Esophagus muscularis mucosa (tissue), 4 donors: ENCODE data around the gene ETV2. TPM values are rescaled to one million over a fixed set of nuclear protein-coding genes. Genes with fewer than 3 reads are reported as not detected.
"Not testable (repeated sequence)": the region's sequence is repeated elsewhere in the genome, so short reads cannot be mapped to it uniquely, and the experiment has no call there.

Source experiments
- DNase-seq: peaks from one replicate; pipeline ENCODE4 v3.0.0-alpha.2; 2017; ENCODE audit errors: extremely low spot score
- H3K27ac ChIP-seq, 4 donors: fragments of 200-600 bp; sonication (generic); replicated peaks in 1 of 4; 1 replicate in 3 of 4; 2 replicates in 1 of 4; pipeline ENCODE4 v1.5.1; 2016 to 2019; ENCODE audit warnings: mild to moderate bottlenecking in 1 of 4
- H3K27me3 ChIP-seq, 4 donors: fragments of 200-600 bp; sonication (generic); one replicate each; pipeline versions ENCODE4 v1.5.1 to v1.6.0; 2016 to 2019
- H3K36me3 ChIP-seq, 4 donors: fragments of 200-600 bp; sonication (generic); one replicate each; pipeline ENCODE4 v1.5.1; 2016 to 2019
- H3K4me1 ChIP-seq, 4 donors: fragments of 200-600 bp; sonication (generic); one replicate each; pipeline ENCODE4 v1.5.1; 2016 to 2019
- H3K4me3 ChIP-seq, 4 donors: fragments of 200-600 bp; sonication (generic); 1 replicate in 2 of 4; 2 replicates in 2 of 4; pipeline ENCODE4 v1.5.1; 2016 to 2019; ENCODE audit warnings: mild to moderate bottlenecking in 4 of 4, moderate library complexity in 1 of 4
- H3K9me3 ChIP-seq, 4 donors: fragments of 200-600 bp; sonication (generic); 1 replicate in 3 of 4; 2 replicates in 1 of 4; pipeline ENCODE4 v1.5.1; 2016 to 2019
- EP300 ChIP-seq: sonication (generic); formaldehyde crosslinking; IDR thresholded peaks from one replicate; pipeline ENCODE4 v1.6.1; 2017; ENCODE audit warnings: antibody characterized with exemption
- POLR2A ChIP-seq: fragments of 450-650 bp; IDR thresholded peaks from one replicate; pipeline ENCODE4 v1.6.1; 2017; ENCODE audit warnings: antibody characterized with exemption, moderate library complexity, mild to moderate bottlenecking, low read depth
- POLR2AphosphoS5 ChIP-seq, 2 donors: sonication (generic); formaldehyde crosslinking; IDR thresholded peaks; one replicate each; pipeline ENCODE4 v1.6.1; 2017; ENCODE audit warnings: antibody characterized with exemption in 2 of 2
- WGBS: methylation state at CpG from one replicate; pipeline ENCODE4 v1.1.5; 2018; 5-methylcytosine and 5-hydroxymethylcytosine counted together
- intact Hi-C: fragments of 100-400 bp; cut with DNase I; formaldehyde crosslinking; loops from one replicate; pipeline ENCODE4 v1.15.1; 2023
- total RNA-seq, 4 donors: library from RNA; depleted of rRNA; stranded (reverse); fragments of >200 nt; gene quantifications; one replicate each; pipeline versions ENCODE4 v1.1.0 to v1.2.1, GENCODE V29; 2016
- TF ChIP-seq, protein P1 (sequence below), 3 experiments: fragments of 200-600 bp in 2 of 3; fragments of 450-650 bp in 1 of 3; sonication (generic) in 2 of 3; IDR thresholded peaks; one replicate each; pipeline ENCODE4 v1.5.1; 2017 to 2019; ENCODE audit warnings: antibody characterized with exemption in 3 of 3, mild to moderate bottlenecking in 2 of 3, moderate library complexity in 1 of 3

ETV2 gene
- total RNA-seq, 4 donors from 2014 or later, result 3.4 TPM; not detected in 3

DNA sequence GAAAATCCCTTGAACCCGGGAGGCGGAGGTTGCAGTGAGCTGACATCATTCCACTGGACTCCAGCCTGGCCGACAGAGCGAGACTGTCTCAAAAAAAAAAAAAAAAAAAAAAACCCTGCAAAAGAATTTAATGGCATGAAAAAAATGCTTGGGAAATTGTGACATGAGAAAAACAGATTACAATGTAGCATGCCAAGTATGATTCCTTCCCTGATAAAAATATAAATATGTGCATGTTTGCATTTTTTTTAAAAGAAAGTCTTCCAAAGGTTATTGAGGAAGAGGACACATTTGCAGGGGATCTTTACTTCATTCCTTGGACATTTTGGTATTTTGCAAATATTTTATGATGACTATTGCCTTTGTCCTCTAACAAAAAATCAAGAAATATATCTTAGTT is 48.3 kb downstream of the ETV2 start:
- H3K9me3 ChIP-seq, result no peaks in the 10 kb centered on the region
- TF ChIP-seq, protein P1, sequence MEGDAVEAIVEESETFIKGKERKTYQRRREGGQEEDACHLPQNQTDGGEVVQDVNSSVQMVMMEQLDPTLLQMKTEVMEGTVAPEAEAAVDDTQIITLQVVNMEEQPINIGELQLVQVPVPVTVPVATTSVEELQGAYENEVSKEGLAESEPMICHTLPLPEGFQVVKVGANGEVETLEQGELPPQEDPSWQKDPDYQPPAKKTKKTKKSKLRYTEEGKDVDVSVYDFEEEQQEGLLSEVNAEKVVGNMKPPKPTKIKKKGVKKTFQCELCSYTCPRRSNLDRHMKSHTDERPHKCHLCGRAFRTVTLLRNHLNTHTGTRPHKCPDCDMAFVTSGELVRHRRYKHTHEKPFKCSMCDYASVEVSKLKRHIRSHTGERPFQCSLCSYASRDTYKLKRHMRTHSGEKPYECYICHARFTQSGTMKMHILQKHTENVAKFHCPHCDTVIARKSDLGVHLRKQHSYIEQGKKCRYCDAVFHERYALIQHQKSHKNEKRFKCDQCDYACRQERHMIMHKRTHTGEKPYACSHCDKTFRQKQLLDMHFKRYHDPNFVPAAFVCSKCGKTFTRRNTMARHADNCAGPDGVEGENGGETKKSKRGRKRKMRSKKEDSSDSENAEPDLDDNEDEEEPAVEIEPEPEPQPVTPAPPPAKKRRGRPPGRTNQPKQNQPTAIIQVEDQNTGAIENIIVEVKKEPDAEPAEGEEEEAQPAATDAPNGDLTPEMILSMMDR (IDR thresholded peaks at IDR 0.05), result no peak
- DNase-seq, result no peak
- 53% methylated on average over 4 of the region's 4 CpGs for WGBS
- no peaks in the 10 kb centered on the region for H3K36me3 ChIP-seq
- no peaks in the 10 kb centered on the region for H3K4me1 ChIP-seq
- H3K27ac ChIP-seq, result no peak overlapping the region
- intact Hi-C loops, result loop anchor here (5.0 kb wide), 2 partner anchors 132 to 242 kb away; no protein-coding TSS in a partner anchor
- peaks cover 0 to 10% (median 0%) of the 10 kb centered on the region in 4 donors for H3K27me3 ChIP-seq
- no peak overlapping the region for H3K4me3 ChIP-seq

DNA sequence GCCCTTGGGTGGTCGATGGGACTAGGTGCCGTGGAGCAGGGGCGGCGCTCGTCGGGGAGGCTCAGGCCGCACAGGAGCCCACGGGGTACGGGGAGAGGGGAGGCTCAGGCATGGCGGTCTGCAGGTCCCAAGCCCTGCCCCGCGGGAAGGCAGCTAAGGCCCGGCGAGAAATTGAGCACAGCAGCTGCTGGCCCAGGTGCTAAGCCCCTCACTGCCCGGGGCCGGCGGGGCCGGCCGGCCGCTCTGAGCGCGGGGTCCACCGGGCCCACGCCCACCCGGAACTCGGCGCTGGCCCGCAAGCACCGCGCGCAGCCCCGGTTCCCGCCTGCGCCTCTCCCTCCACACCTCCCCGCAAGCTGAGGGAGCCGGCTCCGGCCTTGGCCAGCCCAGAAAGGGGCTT is 49.6 kb downstream of the ETV2 start:
- WGBS, result 92% methylated on average over 19 of the region's 37 CpGs

DNA sequence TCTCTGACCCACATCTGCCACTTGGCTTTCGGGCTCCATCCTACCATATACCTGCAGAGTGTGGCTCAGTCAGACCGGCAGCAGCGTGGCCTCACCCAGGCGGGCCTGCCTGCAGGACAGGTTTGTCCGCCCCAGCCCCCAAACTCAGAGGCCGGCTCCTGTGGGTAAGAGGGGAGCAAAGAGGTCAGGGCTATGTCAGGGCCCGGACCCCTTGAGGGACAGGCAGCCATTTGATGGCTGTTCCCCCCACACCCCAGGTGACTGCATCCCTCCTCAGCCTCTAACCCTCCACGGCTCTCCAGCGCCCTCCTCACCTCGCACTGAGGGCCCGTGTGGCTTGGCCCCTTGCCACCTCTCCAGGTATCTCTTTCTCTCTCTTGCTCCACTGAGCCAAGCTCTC is 50.5 kb downstream of the ETV2 start:
- WGBS, result 76% methylated on average over 11 of the region's 11 CpGs
- no peak overlapping the region for H3K27ac ChIP-seq
- peaks cover 0 to 10% (median 0%) of the 10 kb centered on the region in 4 donors for H3K27me3 ChIP-seq
- no peaks in the 10 kb centered on the region for H3K9me3 ChIP-seq
- TF ChIP-seq POLR2A (no peak), EP300 (no peak), POLR2AphosphoS5 (IDR thresholded peaks at IDR 0.05) (no peak)
- TF ChIP-seq, protein P1 (IDR thresholded peaks at IDR 0.05), result no peak
- intact Hi-C loops, result loop anchor here (5.0 kb wide), 2 partner anchors 130 to 240 kb away; no protein-coding TSS in a partner anchor
- no peak for DNase-seq
- no peaks in the 10 kb centered on the region for H3K36me3 ChIP-seq
- H3K4me3 ChIP-seq, result no peak overlapping the region
- no peaks in the 10 kb centered on the region for H3K4me1 ChIP-seq

More for the DNA sequence above, 49.6 kb downstream of the ETV2 start:
- not testable (repeated sequence) for H3K4me1 ChIP-seq, DNase-seq, H3K4me3 ChIP-seq, H3K36me3 ChIP-seq, H3K9me3 ChIP-seq, H3K27ac ChIP-seq
- peaks cover 0 to 10% (median 0%) of the 10 kb centered on the region in 4 donors for H3K27me3 ChIP-seq
- intact Hi-C loops, result loop anchor here (5.0 kb wide), 2 partner anchors 131 to 241 kb away; no protein-coding TSS in a partner anchor

DNA sequence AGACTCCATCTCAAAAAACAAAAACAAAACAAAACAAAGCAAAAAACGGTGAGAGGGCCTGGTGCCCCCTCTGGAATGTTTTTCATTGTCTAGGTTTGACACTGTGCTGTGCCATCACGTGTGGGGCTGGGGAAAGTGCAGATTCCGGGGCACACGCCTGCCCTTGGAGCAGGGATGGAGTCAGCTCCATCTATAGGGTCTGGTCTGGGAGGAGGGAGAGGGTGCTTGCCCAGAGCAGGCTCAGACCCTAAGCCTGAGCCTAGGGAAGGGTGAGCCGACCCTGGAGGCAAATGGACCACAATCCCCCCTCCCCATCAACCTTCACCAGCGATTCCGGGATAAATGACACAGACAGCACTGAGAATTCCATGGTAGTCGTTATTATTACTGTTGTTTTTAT is 51.9 kb downstream of the ETV2 start:
- DNase-seq, result no peak
- intact Hi-C loops, result loop anchor here (5.0 kb wide), 2 partner anchors 129 to 239 kb away; no protein-coding TSS in a partner anchor

DNA sequence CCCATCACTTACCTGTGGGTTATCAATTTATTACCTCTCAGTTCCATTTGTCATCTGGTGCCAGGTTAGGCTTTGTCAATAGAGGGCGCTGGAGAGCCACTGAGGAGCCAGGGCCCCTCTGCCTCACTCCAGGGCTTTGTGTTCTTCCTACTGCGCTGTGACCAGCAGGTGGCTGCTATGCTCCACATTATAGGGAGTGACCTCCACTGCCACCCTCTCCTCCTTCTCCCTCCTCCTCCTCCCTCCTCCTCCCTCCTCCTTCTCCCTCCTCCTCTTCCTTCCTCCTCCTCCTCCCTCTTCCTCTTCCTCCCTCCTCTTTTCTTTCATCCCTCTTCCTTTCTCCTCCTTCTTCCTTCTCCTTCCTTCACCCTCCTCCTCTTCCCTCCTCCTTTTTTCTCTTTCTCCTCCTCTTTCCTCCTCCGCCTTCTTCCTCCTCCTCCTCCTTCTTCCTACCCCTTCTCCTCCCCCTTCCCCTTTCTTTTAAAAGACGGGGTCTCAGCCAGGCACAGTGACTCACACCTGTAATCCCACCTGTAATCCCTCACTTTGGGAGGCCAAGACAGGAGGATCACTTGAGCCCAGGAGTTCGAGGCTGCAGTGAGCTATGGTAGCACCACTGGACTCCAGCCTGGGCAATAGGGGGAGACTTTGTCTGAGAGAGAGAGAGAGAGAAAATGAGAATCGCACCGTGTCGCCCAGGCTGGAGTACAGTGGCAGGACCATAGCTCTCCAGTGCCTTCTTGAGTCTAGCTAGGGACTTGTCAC is 52.5 kb downstream of the ETV2 start:
- H3K9me3 ChIP-seq, result no peaks in the 10 kb centered on the region
- H3K4me1 ChIP-seq, result no peaks in the 10 kb centered on the region
- peaks cover 0 to 3% (median 0%) of the 10 kb centered on the region in 4 donors for H3K27me3 ChIP-seq
- no peak for TF ChIP-seq EP300
- TF ChIP-seq POLR2AphosphoS5 (IDR thresholded peaks at IDR 0.05), result peak; percentile 46 to 69
- TF ChIP-seq, protein P1 (IDR thresholded peaks at IDR 0.05), result peak; percentile 94 to 99 (median 99)
- no peak for TF ChIP-seq POLR2A
- whole genome bisulfite sequencing, result 28% methylated on average over 8 of the region's 8 CpGs
- H3K4me3 ChIP-seq, result no peak overlapping the region
- no peak overlapping the region for H3K27ac ChIP-seq
- intact Hi-C loops, result loop anchor here (5.0 kb wide), 2 partner anchors 128 to 238 kb away; no protein-coding TSS in a partner anchor
- DNase-seq, result peak; percentile 95
- H3K36me3 ChIP-seq, result no peaks in the 10 kb centered on the region

More for the DNA sequence above, 51.9 kb downstream of the ETV2 start:
- TF ChIP-seq POLR2A, result no peak
- TF ChIP-seq EP300, result no peak
- TF ChIP-seq POLR2AphosphoS5 (IDR thresholded peaks at IDR 0.05), result no peak
- TF ChIP-seq, protein P1 (IDR thresholded peaks at IDR 0.05), result no peak
- Histone ChIP-seq H3K27ac (no peak overlapping the region), H3K4me3 (no peak overlapping the region), H3K9me3 (no peaks in the 10 kb centered on the region), H3K36me3 (no peaks in the 10 kb centered on the region), H3K27me3 (peaks cover 0 to 6% (median 0%) of the 10 kb centered on the region in 4 donors), H3K4me1 (no peaks in the 10 kb centered on the region)
- WGBS, result 12% methylated on average over 8 of the region's 8 CpGs
